Endothelial cell of umbilical vein (primary cell): ENCODE measurements around the gene NOD2. TPM values are rescaled to one million over a fixed set of nuclear protein-coding genes. Genes with fewer than 3 reads are reported as not detected.

Experiments used
- BruUV-seq: library from RNA; stranded (reverse); fragments of 400-500 nt; replicated peaks from 2 replicates; lab custom pipeline; 2021; lab: Mats Ljungman, UMichigan
- CTCF ChIA-PET: fragments of 300-600, 350-600 bp; sonication (Branson Sonifier 250); formaldehyde crosslinking; loops from one replicate; lab custom pipeline; 2021; ENCODE audit warnings: antibody characterized with exemption, inconsistent platforms; lab: Charles Lee
- POLR2A ChIA-PET: fragments of 300-600, 350-600 bp; sonication (Branson Sonifier 250); formaldehyde crosslinking; loops from one replicate; lab custom pipeline; 2021; ENCODE audit warnings: antibody characterized with exemption, inconsistent platforms; lab: Charles Lee
- DNase-seq: peaks from one replicate; pipeline ENCODE4 v3.0.0-alpha.2; 2011; ENCODE audit warnings: low read depth, low spot score
- FAIRE-seq: peaks from 2 replicates; lab custom pipeline; 2011; peaks lifted over from hg19 to GRCh38; lab: Jason Lieb, UNC
- H2AFZ ChIP-seq: 2 replicates; pipeline ENCODE4 v1.6.0; 2012; ENCODE audit warnings: low read depth, low read length, control low read depth, inconsistent platforms
- H3K27ac ChIP-seq: 2 replicates; pipeline ENCODE4 v1.5.1; 2011; ENCODE audit warnings: low read depth, mild to moderate bottlenecking, control low read depth, low read length, moderate library complexity; ENCODE audit not compliant: insufficient read depth
- H3K27me3 ChIP-seq, 2 experiments: 2 replicates each; pipeline versions ENCODE4 v1.6.0 to v1.6.1; 2011; ENCODE audit warnings: low read length in 2 of 2, mixed read lengths in 1 of 2; ENCODE audit not compliant: control insufficient read depth in 2 of 2, insufficient read depth in 2 of 2
- H3K36me3 ChIP-seq, 2 experiments: 2 replicates in 1 of 2; 3 replicates in 1 of 2; pipeline ENCODE4 v1.5.1; 2011; ENCODE audit warnings: low read length in 2 of 2, mild to moderate bottlenecking in 1 of 2, moderate library complexity in 1 of 2; ENCODE audit not compliant: control insufficient read depth in 2 of 2, insufficient read depth in 2 of 2; ENCODE audit errors: extremely low read depth in 1 of 2
- H3K4me1 ChIP-seq: 3 replicates; pipeline ENCODE4 v1.5.1; 2011; ENCODE audit warnings: mild to moderate bottlenecking, low read length; ENCODE audit not compliant: control insufficient read depth, insufficient read depth; ENCODE audit errors: extremely low read depth
- H3K4me2 ChIP-seq: 2 replicates; pipeline ENCODE4 v1.6.1; 2011; ENCODE audit warnings: low read length, control low read depth, mixed read lengths; ENCODE audit not compliant: insufficient read depth
- H3K4me3 ChIP-seq, 3 experiments: fragments of 200-600 bp in 1 of 3; sonication (generic), shearing (Covaris generic) in 1 of 3; replicated peaks in 1 of 3; 2 replicates each; pipeline ENCODE4 v1.5.1; 2011 to 2016; ENCODE audit warnings: control low read depth in 3 of 3, low read length in 3 of 3, mild to moderate bottlenecking in 2 of 3, inconsistent platforms in 1 of 3, low read depth in 1 of 3, moderate library complexity in 1 of 3; ENCODE audit not compliant: insufficient read depth in 1 of 3
- H3K79me2 ChIP-seq: 2 replicates; pipeline ENCODE4 v1.6.0; 2012; ENCODE audit warnings: low read length, inconsistent platforms; ENCODE audit not compliant: control insufficient read depth, insufficient read depth
- H3K9ac ChIP-seq: replicated peaks from 2 replicates; pipeline ENCODE3; 2011; ENCODE audit warnings: low read length, control low read depth; ENCODE audit not compliant: insufficient read depth; ENCODE audit errors: extremely low read depth
- H3K9me1 ChIP-seq: replicated peaks from 3 replicates; pipeline ENCODE4 v1.6.0; 2011; ENCODE audit warnings: mild to moderate bottlenecking, low read length; ENCODE audit not compliant: control insufficient read depth, insufficient read depth; ENCODE audit errors: extremely low read depth
- H3K9me3 ChIP-seq: replicated peaks from 2 replicates; pipeline ENCODE4 v1.5.1; 2012; ENCODE audit warnings: low read length, inconsistent platforms; ENCODE audit not compliant: control insufficient read depth, insufficient read depth
- H4K20me1 ChIP-seq: replicated peaks from 2 replicates; pipeline ENCODE3; 2011; ENCODE audit warnings: mild to moderate bottlenecking, low read length; ENCODE audit not compliant: control insufficient read depth, insufficient read depth; ENCODE audit errors: extremely low read depth
- EZH2 ChIP-seq: IDR thresholded peaks from 2 replicates; pipeline ENCODE4 v1.6.1; 2012; ENCODE audit warnings: borderline replicate concordance, low read depth, mild to moderate bottlenecking, moderate library complexity, low read length, inconsistent platforms; ENCODE audit not compliant: severe bottlenecking
- FOS ChIP-seq: IDR thresholded peaks from 2 replicates; pipeline ENCODE4 v1.6.1; 2011; ENCODE audit warnings: mild to moderate bottlenecking, low read length, moderate library complexity, borderline replicate concordance; ENCODE audit not compliant: insufficient read depth
- GATA2 ChIP-seq: IDR thresholded peaks from 2 replicates; pipeline ENCODE4 v1.7.0; 2011; ENCODE audit warnings: low read depth, mild to moderate bottlenecking, moderate library complexity, mixed read lengths, low read length; ENCODE audit not compliant: insufficient read length, insufficient read depth
- JUN ChIP-seq: IDR thresholded peaks from 2 replicates; pipeline ENCODE4 v1.6.1; 2011; ENCODE audit warnings: borderline replicate concordance, low read depth; ENCODE audit not compliant: insufficient read length, insufficient read depth
- MYC ChIP-seq: IDR thresholded peaks from one replicate; pipeline ENCODE4 v1.6.1; 2011; ENCODE audit warnings: mild to moderate bottlenecking, low read depth, low read length
- POLR2A ChIP-seq: IDR thresholded peaks from 2 replicates; pipeline ENCODE4 v1.6.1; 2012; ENCODE audit warnings: low read depth, mild to moderate bottlenecking, control low read depth, low read length
- POLR2AphosphoS5 ChIP-seq: IDR thresholded peaks from 2 replicates; pipeline ENCODE4 v1.6.1; 2012; ENCODE audit warnings: low read depth, mild to moderate bottlenecking, control low read depth, low read length, moderate library complexity; ENCODE audit not compliant: insufficient read depth
- dilution Hi-C: fragments of 300-500 bp; cut with MboI; formaldehyde crosslinking; loops from one replicate; pipeline ENCODE4 v1.15.0; 2019; ENCODE audit warnings: low sequenced_read_pairs; ENCODE audit not compliant: extremely low pct_ligation_motif_present
- intact Hi-C: fragments of 100-400 bp; cut with micrococcal nuclease; formaldehyde crosslinking; loops from one replicate; pipeline ENCODE4 v1.10.0; 2022
- polyA plus RNA-seq, 4 experiments: library from polyadenylated mRNA; depleted of rRNA in 3 of 4; stranded (reverse) in 3 of 4; unstranded in 1 of 4; fragments of >200 nt; gene quantifications; 2 replicates each; pipeline versions ENCODE4 v1.2.1 to v1.2.3, GENCODE V29; 2011 to 2012; ENCODE audit warnings: missing spikeins in 1 of 4
- total RNA-seq: library from RNA; stranded (reverse); gene quantifications from 2 replicates; pipeline ENCODE4 v1.2.3, GENCODE V29; 2021
- TF ChIP-seq, protein P1 (sequence below): IDR thresholded peaks from 2 replicates; pipeline ENCODE4 v1.6.1; 2011; ENCODE audit not compliant: insufficient read depth, insufficient read length

Gene NOD2
- total and polyA plus RNA-seq, 2 donors (not counting 3 experiments of a cell fraction or from before 2014, with no cell fraction given): 0.07 to 0.58 TPM

- BruUV-seq: no TSS peak
- FAIRE-seq: no peak
Measured at GRCh38 chr16:50719401-50720337, 26.3 kb downstream of the NOD2 start.

More at GRCh38 chr16:50719401-50720337, 26.3 kb downstream of the NOD2 start:
- H3K4me2 ChIP-seq: no peak overlapping the region
- no peaks in the 10 kb centered on the region for H3K4me1 ChIP-seq
- H4K20me1 ChIP-seq: no peaks in the 10 kb centered on the region
- CTCF ChIA-PET: interaction anchor here (1.4 to 1.8 kb wide), 3 partner anchors 54 to 87 kb away, joined by 4 to 6 read pairs (median 5); no protein-coding TSS in a partner anchor
- no peak overlapping the region for H3K27ac ChIP-seq
- intact Hi-C loops: no loop called here
- POLR2A ChIA-PET: no interaction called here
- H3K9me1 ChIP-seq: no peaks in the 10 kb centered on the region
- dilution Hi-C loops: no loop called here
- no peak overlapping the region for H2AFZ ChIP-seq
- no peaks in the 10 kb centered on the region for H3K36me3 ChIP-seq
- H3K27me3 ChIP-seq: no peaks in the 10 kb centered on the region
- TF ChIP-seq, protein P1, sequence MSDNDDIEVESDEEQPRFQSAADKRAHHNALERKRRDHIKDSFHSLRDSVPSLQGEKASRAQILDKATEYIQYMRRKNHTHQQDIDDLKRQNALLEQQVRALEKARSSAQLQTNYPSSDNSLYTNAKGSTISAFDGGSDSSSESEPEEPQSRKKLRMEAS: no peak
- no peak for TF ChIP-seq POLR2AphosphoS5
- no peak for TF ChIP-seq GATA2
- no peak for TF ChIP-seq EZH2
- no peak for TF ChIP-seq FOS
- TF ChIP-seq MYC: no peak
- TF ChIP-seq POLR2A: no peak
- no peak for TF ChIP-seq JUN
- no peak overlapping the region for H3K9ac ChIP-seq
- no peaks in the 10 kb centered on the region for H3K9me3 ChIP-seq
- DNase-seq: no peak
- H3K79me2 ChIP-seq: no peaks in the 10 kb centered on the region
- no peak overlapping the region for H3K4me3 ChIP-seq
